ENCODE results near the gene TAF6. TPM values are rescaled to one million over a fixed set of nuclear protein-coding genes. Genes with fewer than 3 reads are reported as not detected.
A peak's percentile ranks its signal among the peaks of the same experiment; 100 is the strongest.

The TAF6 gene
- total and polyA plus RNA-seq, 9 of the 15 experiments (the other 6 are each of a cell fraction or from before 2014, with no cell fraction given), result 0.78 to 78.7 (median 21.3) TPM

DNA sequence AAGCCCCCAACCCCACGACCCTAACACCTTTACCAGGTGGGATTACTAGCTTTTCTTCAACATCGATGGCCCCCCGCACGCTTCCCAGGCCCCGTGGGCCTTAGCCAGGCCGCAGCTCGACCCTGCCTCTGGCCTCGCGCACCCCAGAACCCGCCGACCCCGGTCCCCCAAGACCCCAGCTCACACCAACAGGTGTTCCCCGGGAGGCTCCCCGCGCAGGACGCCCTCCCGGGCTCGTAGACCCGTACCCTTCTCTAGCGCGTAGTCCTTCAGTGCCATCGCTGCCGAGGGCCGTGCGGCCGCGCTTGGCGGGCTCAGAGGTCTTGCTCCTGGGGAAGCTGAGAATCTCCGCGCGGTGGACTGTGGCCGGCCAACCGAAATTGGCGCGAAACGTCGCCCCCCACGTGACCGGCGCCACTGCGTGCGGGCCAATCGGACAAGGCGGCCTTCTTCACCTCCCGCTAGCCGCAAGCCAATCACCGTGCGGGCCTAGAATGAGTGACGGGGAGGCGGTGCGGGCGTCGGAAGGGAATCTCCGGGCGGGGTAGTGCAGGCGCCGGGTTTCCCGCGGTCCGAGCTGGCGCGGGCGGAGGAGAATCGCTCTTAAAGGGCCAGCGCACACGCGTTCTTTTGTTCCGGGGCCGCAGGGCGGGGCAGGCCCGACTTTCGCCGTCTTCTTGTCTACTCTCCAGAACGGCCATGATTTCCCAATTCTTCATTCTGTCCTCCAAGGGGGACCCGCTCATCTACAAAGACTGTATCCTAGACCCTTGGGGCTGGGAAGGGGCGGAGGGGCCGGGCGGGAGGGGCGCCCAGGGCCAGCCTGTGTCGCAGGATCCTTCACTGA is 17.9 kb downstream of the TAF6 start, which contains the start of the genes AP4M1 and MCM7 (continued):
- TF ChIP-seq MTA1 (IDR thresholded peaks at IDR 0.05; ENCODE audit: borderline replicate concordance) (no peak), HMG20A (CRISPR knock-in tag; conservative IDR thresholded peaks at IDR 0.05) (no peak), BRF1 (IDR thresholded peaks at IDR 0.05; ENCODE audit: borderline replicate concordance, extremely low read depth, insufficient read length) (no peak), PPARD (CRISPR knock-in tag; IDR thresholded peaks at IDR 0.05) (no peak), RBFOX2 (IDR thresholded peaks at IDR 0.05; ENCODE audit: low read depth, low read length) (peak; percentile 98), PHF20 (IDR thresholded peaks at IDR 0.05; ENCODE audit: partially characterized antibody) (no peak), ESRRB (CRISPR knock-in tag; IDR thresholded peaks at IDR 0.05; ENCODE audit: borderline replicate concordance) (no peak), SRSF3 (IDR thresholded peaks at IDR 0.05; ENCODE audit: insufficient read depth, low read length) (peak; percentile 97), ZNF146 (CRISPR knock-in tag; IDR thresholded peaks at IDR 0.05; ENCODE audit: unreplicated experiment) (no peak), HOXB6 (CRISPR knock-in tag; IDR thresholded peaks at IDR 0.05; ENCODE audit: borderline replicate concordance) (no peak), NFXL1 (CRISPR knock-in tag; IDR thresholded peaks at IDR 0.05) (peak; percentile 71; the same call in 1 of the 2 replicates), CBX3 (IDR thresholded peaks at IDR 0.05; ENCODE audit: borderline replicate concordance in 1 of 2, low read length in 2 of 2) (peak in 1 of 2 experiments; percentile 43; a peak in 1 of 3 replicates), TGIF2 (CRISPR knock-in tag; IDR thresholded peaks at IDR 0.05) (no peak), ZBTB7A (IDR thresholded peaks at IDR 0.05; ENCODE audit: borderline replicate concordance, control insufficient read depth, low read depth, low read length) (no peak; the same call in none of the 2 replicates), SMARCA4 (IDR thresholded peaks at IDR 0.05) (no peak), TBL1XR1 (IDR thresholded peaks at IDR 0.05; ENCODE audit: low read length in 2 of 2) (no peak; a peak in 1 of 4 replicates), JUNB (CRISPR knock-in tag; conservative IDR thresholded peaks at IDR 0.05) (no peak), DIDO1 (tag; IDR thresholded peaks at IDR 0.05; ENCODE audit: low read depth) (no peak), RNF2 (IDR thresholded peaks at IDR 0.05) (peak; percentile 66), EZH2 (IDR thresholded peaks at IDR 0.05; ENCODE audit: borderline replicate concordance, low read depth, low read length) (no peak), CHD2 (IDR thresholded peaks at IDR 0.05; ENCODE audit: low read depth, low read length) (peak; percentile 82), CBX5 (IDR thresholded peaks at IDR 0.05; ENCODE audit: borderline replicate concordance, low read depth) (no peak), KLF16 (IDR thresholded peaks at IDR 0.05) (no peak), MCM5 (IDR thresholded peaks at IDR 0.05; ENCODE audit: low read depth) (no peak), NCOA2 (IDR thresholded peaks at IDR 0.05; ENCODE audit: partially characterized antibody in 2 of 2) (no peak), RBM25 (IDR thresholded peaks at IDR 0.05; ENCODE audit: low read depth, low read length, severe bottlenecking) (peak; percentile 98)
- TF ChIP-seq, protein P1, sequence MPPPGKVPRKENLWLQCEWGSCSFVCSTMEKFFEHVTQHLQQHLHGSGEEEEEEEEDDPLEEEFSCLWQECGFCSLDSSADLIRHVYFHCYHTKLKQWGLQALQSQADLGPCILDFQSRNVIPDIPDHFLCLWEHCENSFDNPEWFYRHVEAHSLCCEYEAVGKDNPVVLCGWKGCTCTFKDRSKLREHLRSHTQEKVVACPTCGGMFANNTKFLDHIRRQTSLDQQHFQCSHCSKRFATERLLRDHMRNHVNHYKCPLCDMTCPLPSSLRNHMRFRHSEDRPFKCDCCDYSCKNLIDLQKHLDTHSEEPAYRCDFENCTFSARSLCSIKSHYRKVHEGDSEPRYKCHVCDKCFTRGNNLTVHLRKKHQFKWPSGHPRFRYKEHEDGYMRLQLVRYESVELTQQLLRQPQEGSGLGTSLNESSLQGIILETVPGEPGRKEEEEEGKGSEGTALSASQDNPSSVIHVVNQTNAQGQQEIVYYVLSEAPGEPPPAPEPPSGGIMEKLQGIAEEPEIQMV (tag; conservative IDR thresholded peaks at IDR 0.05; ENCODE audit: low read depth), result no peak
- TF ChIP-seq, protein P2, sequence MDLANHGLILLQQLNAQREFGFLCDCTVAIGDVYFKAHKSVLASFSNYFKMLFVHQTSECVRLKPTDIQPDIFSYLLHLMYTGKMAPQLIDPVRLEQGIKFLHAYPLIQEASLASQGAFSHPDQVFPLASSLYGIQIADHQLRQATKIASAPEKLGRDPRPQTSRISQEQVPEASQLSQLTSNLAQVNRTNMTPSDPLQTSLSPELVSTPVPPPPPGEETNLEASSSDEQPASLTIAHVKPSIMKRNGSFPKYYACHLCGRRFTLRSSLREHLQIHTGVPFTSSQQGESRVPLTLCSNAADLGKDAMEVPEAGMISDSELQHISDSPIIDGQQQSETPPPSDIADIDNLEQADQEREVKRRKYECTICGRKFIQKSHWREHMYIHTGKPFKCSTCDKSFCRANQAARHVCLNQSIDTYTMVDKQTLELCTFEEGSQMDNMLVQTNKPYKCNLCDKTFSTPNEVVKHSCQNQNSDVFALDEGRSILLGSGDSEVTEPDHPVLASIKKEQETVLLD (IDR thresholded peaks at IDR 0.05), result 0 out of 2 replicates have a peak, but pooled peaks have one; percentile 22

Measured in K562 (cell line).